Pons (tissue), 1 donor: ENCODE data around the gene C19orf44.

Source experiments
- DNase-seq: peaks from one replicate; pipeline ENCODE4 v3.0.0-alpha.2; 2016; ENCODE audit warnings: low spot score

C19orf44 gene

DNA sequence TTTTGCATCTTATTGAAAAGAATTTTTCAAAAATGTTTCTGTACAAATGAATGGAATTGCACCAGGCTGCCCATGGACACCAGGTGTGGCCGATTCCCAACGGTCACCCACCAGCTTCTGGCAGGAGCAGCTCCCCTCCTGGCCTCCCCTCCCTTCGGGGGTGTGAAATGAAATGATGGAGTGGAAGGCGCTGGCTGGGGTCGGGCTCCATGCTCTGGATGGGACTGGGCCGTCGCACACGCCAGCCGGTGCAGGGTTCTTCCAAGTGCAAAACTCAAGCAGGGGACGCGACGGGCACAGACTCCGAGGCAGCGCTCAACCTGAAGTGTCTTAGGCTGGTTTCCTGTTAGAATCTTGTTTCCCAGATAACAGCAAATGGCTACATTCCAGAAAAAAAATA lies 21.9 kb downstream of the C19orf44 start:
- DNase-seq: no peak

DNA sequence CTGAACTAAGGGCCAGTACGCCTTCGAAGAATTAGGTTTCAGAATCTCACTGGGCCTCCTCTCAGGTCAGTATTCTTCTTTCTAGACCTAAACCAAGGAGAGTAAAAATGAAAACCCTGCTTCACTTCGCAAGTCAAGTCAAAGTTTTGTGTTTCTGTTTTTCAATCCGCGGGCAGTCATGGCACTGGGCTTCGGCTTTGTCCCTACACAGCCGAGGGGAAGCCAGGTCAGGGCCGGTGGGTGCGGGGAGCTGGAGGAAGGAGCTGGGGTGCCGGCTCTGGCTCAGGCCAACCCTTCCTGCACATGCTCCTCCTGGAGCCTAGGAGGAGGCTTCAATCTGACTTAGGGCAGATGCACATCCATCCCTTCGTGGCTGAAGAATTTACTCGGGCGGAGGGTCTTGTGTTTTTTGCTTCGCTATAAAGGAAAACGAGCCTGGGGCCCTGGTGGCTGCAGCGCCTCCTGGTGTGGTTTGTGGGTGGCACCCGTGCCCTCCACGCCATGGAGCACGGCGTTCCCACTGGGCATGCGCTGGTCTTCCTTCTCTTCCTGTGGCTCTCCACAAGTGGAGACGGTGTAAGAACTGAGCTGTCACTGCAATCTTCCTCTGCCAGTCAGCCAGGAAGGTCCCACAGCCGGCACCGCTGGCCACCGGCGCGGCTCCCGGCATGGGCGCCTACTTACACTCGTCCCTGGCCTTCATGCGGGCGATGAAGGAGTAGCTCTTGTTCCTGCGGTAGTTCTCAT lies 22.5 kb downstream of the C19orf44 start:
- DNase-seq: no peak

DNA sequence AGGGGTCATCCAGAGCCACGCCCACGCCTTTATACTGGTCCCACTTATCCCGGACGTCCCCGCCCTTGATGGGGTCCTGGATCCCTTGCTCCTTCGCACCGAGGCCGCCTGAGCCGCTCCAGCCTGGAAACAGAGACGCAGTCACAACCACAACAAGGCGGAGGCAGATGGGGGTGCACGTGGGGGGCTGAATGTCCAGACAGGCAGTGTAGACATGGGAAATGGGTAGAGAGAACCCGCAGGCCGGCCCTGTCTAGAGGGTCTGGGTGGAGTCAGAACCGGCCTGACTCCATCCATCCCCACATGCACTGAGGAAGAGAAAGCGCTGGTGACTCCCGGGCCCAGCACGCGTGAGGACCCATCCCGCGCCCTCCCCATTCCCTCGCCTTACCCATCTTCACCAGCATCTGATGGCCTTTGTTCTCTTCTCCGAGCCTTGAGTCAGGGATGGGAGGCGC lies 23.1 kb downstream of the C19orf44 start:
- no peak for DNase-seq

DNA sequence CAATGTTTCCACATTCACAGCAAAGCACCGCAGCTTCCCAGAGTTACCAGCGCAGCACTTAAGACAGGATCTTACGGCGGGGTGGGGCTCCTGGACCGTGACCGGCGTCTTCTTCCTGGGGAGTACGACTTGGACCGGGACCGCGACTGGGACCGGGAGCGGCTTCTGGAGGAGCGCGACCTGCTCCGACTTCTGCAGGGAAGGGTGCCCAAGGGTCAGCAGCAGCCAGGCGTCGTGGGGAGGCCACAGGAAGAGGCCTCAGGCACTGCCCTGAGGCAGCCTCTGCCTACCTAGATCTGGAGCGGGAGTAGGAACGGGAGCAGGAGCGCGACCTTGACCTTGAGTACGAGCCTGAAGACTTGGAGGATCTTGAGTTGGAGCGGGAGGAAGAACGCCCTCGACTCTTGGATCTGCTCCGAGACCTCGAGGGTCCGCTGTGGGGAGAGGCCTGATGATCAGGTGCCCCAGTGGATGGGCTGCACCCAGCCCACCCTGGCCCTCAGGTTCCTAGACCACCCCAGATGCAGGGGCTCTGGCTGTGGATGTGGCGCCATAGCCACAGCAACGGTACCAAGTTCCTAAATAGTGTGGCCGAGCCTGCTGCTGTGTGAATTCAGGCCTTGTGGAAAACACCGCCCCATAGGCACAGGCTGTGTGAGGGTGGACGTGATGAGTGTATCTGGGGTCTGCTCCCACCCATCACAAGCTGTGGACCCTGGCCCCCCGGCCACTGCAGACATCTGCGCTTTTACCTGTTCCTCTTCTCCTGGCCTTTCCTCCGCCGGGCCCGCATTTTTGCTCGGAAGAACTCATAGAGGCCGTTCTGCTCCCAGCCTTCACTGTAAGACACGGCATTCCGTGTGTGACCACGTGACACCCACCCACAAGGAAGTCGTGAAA lies 24.1 kb downstream of the C19orf44 start:
- DNase-seq: no peak

DNA sequence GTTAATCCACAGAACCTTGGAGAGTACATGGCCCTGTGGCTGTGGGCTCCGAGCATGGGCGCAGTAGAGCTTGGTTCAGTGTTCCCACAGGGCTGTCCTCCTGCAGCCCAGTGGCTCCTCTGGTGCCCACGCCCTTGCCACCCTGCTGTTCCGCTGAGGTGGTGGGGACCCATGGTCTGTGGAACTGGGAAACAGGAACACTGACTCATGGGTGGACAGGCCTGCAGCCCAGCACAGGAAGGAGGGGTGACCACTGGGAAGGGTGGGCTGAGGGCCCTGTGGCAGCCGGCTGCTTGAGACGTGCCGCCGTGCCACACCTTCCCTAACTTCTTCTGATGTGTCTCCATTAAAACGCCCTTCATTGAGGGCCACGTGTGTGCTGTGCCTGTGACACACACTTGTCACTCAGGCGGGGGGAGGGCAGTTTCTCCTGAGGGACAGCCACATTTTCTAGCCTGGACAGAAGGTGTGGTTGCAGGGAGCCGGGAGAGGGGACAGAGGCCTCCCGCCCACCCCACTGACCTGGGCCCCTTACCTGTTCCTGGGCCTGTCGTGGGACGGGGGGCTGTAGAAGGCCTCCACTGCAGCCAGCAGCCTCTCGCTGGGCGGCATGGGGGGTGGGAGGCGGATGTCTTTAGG lies 24.9 kb downstream of the C19orf44 start:
- DNase-seq: no peak

- no peak for DNase-seq
These were observed 25.6 kb downstream of the C19orf44 start for GRCh38 chr19:16521715-16522289.

- DNase-seq: no peak
These were observed 26.6 kb downstream of the C19orf44 start for GRCh38 chr19:16522559-16523377.

- DNase-seq: no peak
These were observed 29.0 kb downstream of the C19orf44 start for GRCh38 chr19:16524991-16525734.

- DNase-seq: no peak
These were observed 29.7 kb downstream of the C19orf44 start for GRCh38 chr19:16525751-16526481.

DNA sequence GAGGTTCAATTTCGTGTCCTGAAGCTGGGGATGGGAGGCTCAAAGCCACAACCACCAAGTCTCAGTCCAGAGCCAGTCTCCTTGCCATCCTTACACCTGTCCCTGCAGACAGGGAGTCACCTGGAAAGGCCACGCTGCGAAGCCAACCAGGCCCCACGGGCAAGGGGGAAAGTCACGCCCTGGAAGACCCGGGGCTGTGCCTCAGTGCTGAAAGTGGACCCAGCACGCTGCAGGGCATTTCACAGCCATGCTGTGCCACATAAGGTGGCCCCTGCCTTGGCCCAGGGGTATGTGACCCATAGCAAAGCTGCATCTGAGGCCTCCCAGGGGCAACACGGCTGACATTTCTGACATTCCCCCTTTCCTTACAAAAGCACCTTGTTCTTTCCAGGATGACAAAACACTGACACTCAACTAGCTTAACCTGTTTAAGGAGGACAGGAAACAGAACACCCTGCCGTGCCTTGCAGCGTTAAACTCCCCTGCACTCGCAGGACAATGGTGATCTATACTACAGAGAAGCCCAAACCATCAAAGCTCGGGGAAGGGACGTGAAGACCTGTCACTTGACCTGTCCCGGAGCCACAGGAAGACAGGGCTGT lies 31.2 kb downstream of the C19orf44 start:
- no peak for DNase-seq

GRCh38 chr19:16527971-16528521 lies 31.9 kb downstream of the C19orf44 start:
- no peak for DNase-seq

DNA sequence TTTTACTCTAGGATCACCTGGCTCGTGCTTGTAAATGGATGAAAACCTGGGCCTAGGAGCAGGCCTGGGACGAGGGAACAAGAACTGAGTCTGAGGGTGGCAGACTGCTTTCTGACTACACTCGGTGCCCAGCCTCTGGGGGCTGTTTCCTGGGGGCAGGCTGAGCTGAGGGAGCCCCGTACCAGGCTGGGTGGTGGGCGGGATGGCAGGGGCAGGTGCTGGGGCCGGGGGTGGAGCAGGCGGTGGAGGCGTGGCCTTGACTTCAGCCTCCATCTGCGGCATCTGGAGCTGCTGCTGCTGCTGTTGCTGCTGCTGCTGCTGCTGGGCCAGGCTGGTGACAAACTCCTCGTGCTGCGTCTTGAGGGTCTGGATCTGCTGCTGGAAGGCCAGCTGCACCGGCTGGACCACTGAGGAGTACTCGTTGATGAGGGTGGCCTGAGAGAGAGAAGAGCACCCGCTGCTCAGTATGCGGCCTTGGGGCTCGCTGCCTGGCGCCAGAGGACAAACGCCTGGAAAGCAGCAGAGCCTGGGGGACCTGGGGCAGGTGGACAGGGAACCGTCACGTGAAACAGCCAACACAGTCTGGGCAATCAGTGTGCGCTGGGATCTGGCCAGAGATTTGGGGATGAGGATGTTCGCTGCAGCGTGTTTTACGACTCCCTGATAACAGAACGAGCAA lies 33.4 kb downstream of the C19orf44 start:
- DNase-seq: no peak

DNA sequence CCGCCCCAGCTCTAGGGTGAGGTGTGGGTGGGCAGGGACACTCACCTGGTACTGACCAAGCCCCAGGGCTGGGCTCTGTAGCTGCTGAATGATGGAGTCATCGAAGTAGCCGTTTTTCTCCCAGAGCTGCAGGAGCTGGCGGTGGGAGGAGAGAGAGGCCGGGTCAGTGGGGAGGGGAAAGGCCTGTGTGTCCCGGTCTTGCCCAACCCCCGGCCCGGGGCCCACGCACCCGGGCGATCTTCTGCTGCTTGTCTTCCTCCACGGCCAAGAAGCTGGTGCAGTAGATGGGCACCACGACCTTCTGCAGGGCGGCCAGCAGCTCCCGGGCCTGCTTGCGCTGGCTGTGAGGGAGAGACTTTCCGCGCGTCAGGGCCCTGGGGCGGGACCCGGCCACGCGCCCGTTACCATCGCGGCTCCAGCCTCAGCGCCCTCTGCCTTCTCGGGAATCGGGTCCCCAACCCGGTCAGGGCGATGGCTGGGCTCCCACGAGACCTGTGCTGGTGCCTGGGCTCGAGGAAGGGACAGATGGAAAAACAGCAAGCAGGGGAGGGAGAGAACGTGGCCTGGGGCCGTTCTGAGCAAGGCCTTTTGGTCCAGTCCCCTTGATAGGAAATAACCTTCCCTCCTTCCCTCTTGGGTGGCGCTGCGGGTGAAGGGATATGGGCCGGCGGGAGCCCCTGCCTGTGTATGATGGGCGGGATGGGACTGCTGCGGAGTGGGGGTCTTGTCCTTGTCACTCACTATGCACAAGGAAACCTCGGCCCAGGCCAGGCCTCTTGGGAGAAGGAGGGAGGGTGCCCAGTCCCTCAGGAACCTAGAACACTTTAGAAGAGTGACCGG lies 34.6 kb downstream of the C19orf44 start:
- no peak for DNase-seq

- no peak for DNase-seq
These were observed 35.1 kb downstream of the C19orf44 start for GRCh38 chr19:16531380-16531669.

DNA sequence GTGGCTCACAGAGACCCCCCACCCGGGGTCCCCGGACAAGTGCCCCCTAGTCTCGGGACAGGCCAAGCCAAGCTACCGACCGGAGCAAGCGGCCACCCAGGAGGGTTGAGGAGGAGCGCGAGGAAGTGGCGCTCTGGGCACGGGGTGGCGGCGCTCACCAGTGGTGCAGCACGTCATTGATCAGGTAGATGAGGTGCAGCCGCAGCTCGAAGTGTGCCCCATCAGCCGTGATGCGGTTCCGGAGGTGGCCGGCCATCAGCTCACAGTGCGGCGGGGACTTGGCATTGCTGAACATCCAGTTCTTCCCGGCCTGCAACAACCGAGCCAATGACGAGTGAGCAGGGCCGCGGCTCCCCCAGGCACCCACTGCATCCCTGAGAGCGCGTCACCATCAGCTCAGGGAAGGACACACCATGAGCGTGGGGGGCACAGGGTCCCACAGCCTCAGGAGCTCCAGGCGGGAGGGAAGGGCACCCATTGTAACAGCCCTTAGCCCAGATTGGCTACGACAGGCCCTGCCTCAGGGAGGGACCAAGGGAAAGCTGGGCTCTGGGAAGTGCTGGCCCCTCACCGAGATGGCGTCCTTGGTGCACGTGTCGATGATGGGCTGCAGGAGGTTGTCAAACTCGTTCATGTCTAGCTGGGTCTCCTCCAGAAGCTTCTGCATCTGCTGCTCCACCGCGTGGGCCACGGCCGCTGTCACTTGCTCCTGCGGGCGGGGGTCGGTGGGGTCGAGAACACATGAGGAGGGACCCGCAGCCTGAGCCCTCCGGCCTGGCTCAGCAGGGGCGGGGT lies 36.4 kb downstream of the C19orf44 start:
- DNase-seq: no peak

GRCh38 chr19:16535381-16535780 lies 39.2 kb downstream of the C19orf44 start:
- DNase-seq: no peak

DNA sequence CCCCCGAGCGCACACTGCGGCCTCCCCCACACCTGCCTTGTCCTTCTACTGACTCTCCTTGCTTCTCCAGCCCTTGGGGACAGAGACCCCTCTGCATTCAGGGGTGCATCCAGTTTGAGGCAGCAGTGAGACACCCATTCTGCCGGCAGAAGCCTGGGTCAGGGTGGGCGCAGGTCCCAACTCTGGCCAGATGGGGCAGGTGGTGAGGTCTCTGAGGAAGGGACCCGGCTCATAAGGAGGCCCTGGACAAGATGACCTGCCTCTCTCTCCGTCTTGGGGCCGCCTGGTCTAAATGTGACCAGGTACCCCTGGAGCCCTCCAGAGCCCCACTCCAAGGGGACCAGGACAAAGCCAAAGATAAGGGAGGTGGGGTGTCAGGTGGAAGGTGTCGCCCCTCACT lies 39.9 kb downstream of the C19orf44 start:
- DNase-seq: no peak
